HEK293T (cell line): ENCODE results near the gene SLC27A3.

Source experiments
- BHLHE40 ChIP-seq: fragments of 450-650 bp; IDR thresholded peaks from 2 replicates; pipeline ENCODE4 v1.6.1; 2016; ENCODE audit warnings: mild to moderate bottlenecking, moderate library complexity, borderline replicate concordance
- FOXA1 ChIP-seq: fragments of 450-650 bp; IDR thresholded peaks from 2 replicates; pipeline ENCODE4 v1.6.1; 2016; ENCODE audit warnings: mild to moderate bottlenecking
- FOXK2 ChIP-seq: fragments of 450-650 bp; IDR thresholded peaks from 2 replicates; pipeline ENCODE4 v1.6.1; 2016; ENCODE audit warnings: mild to moderate bottlenecking
- FOXM1 ChIP-seq: fragments of 450-650 bp; IDR thresholded peaks from 2 replicates; pipeline ENCODE4 v1.6.1; 2017; ENCODE audit warnings: mild to moderate bottlenecking, borderline replicate concordance
- LEF1 ChIP-seq: fragments of 450-650 bp; IDR thresholded peaks from 2 replicates; pipeline ENCODE4 v1.6.1; 2017; ENCODE audit warnings: mild to moderate bottlenecking, borderline replicate concordance
- NFRKB ChIP-seq: fragments of 450-650 bp; IDR thresholded peaks from 2 replicates; pipeline ENCODE4 v1.6.1; 2016; ENCODE audit warnings: mild to moderate bottlenecking, moderate library complexity
- PKNOX1 ChIP-seq: fragments of 450-650 bp; IDR thresholded peaks from 2 replicates; pipeline ENCODE4 v1.6.1; 2016
- SP1 ChIP-seq: fragments of 450-650 bp; IDR thresholded peaks from 2 replicates; pipeline ENCODE4 v1.6.1; 2017
- SUZ12 ChIP-seq: fragments of 450-650 bp; IDR thresholded peaks from 2 replicates; pipeline ENCODE4 v1.6.1; 2016; ENCODE audit warnings: mild to moderate bottlenecking
- TARDBP ChIP-seq: fragments of 450-650 bp; IDR thresholded peaks from 2 replicates; pipeline ENCODE4 v1.6.1; 2016
- ZNF384 ChIP-seq: fragments of 450-650 bp; IDR thresholded peaks from 2 replicates; pipeline ENCODE4 v1.6.1; 2016

- TF ChIP-seq ZNF384 (no peak), SP1 (no peak), PKNOX1 (no peak), TARDBP (no peak), BHLHE40 (no peak), FOXM1 (no peak), LEF1 (no peak), NFRKB (no peak), FOXA1 (no peak), SUZ12 (no peak), FOXK2 (no peak)
These were observed 25.7 kb upstream of the SLC27A3 start for GRCh38 chr1:153749408-153750005.
